Epithelial cell of prostate (primary cell): ENCODE measurements around the gene PDGFRA.

Experiments
- DNase-seq: peaks from one replicate; pipeline ENCODE4 v3.0.0-alpha.2; 2011; ENCODE audit warnings: low read depth, low spot score
- H3K27ac ChIP-seq: fragments of 450-650 bp; 2 replicates; pipeline ENCODE4 v1.5.1; 2017; ENCODE audit warnings: mild to moderate bottlenecking

Gene PDGFRA

DNA sequence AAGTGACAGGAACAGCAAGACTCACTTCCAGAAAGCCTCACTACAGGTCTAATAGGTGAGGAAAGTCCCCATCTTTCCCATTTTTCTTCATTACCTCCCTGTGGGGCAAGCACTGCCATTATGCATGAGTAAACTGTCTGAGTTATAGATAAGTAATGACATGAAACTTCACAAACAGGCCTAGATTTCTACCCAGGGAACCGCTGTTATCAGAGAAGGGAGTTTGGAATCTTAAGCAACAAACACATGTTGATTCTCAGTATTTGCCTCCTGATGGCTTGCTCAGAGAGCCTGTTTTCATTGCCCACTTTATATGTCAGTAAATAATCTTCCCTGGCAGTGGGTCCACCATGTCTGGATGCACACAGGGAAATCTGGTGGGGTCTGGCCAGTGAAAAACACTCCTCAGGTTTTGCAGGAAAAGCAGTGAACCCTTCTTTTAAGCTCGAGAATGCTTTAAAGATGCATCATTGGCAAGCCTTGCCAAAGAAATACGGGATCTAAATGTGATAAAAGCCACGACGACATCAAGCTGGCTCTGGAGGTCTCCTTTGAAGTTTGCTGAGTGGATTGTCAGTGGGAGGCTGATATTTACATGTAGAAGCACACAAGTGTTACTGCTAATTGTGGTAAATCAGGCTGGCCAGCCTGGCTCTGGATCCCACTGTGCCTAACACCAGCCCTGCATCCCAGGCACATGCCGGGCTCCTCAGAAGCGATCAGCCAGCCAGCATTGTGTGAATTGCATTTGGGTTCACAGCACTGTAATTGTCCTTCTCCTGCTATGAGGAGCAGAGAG lies 25.2 kb downstream of the PDGFRA start:
- H3K27ac ChIP-seq = no peak overlapping the region
- no peak for DNase-seq

DNA sequence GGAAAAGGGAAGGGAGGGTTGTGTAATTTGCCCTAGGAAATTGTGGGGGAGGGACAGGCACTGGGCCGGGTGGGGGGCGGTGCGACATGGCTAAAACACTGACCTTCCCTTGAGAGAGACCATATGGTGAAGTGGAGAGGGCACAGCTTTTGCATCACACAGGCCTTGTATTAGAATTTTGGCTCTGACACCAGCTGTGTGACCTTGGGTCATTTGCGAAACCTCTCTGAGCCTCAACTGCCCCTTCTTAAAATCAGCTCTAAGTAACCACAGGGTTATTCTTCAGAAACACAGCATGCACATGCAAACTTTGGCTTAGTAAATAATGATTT lies 25.8 kb downstream of the PDGFRA start:
- H3K27ac ChIP-seq = no peak overlapping the region
- DNase-seq = no peak

DNA sequence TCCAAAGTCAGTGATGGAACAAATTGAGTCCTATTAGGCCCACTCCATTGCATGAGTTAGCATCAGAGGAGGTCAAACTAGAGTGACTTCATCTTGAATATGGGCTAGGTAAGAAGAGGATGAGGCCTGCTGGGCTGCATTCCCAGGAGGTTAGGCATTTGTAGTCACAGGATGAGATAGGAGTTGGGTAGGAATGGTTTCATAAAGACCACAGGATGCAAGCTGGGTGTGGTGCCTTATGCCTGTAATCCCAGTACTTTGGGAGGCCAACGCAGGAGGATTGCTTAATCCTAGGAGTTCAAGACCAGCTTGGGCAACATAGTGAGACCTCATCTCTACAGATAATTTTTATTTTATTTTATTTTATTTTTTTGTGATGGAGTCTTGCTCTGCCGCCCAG lies 26.8 kb downstream of the PDGFRA start:
- no peak for DNase-seq
- no peak overlapping the region for H3K27ac ChIP-seq

DNA sequence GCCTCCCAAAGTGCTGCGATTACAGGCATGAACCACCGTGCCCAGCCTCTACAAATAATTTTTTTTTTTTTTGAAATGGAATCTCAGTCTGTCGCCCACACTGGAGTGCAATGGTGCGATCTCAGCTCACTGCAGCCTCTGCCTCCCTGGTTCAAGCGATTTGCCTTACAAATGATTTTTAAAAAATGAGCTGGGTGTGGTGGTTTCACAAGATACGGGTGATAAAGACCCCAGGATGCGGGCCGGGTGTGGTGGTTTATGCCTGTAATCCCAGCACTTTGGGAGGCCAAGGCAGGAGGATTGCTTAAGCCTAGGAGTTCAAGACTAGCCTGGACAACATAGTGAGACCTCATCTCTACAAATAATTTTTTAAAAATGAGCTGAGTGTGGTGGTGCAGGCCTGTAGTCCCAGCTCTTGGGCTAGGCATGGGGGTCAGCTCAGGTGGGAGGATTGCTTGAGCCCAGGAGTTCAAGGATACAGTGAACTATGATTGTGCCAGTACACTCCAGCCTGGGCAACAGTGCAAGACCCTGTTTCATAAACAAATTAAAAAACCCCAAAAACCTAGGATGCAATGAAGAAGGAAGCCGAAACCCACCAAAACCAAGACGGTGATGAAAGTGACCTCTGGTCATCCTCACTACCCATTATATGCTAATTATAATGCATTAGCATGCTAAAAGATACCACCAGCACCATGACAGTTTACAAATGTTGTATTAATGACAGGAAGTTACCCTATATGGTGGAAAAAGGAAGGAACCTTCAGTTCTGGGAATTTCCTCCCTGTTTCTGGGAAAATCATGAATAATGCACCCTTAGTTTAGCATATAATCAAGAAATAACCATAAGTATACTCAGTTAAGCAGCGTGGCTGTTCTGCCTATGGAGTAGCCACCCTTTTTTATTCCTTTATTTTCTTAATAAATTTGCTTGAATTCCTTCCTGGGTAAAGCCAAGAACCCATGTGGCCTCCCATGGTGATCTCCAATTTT lies 27.7 kb downstream of the PDGFRA start:
- no peak for DNase-seq
- no peak overlapping the region for H3K27ac ChIP-seq

DNA sequence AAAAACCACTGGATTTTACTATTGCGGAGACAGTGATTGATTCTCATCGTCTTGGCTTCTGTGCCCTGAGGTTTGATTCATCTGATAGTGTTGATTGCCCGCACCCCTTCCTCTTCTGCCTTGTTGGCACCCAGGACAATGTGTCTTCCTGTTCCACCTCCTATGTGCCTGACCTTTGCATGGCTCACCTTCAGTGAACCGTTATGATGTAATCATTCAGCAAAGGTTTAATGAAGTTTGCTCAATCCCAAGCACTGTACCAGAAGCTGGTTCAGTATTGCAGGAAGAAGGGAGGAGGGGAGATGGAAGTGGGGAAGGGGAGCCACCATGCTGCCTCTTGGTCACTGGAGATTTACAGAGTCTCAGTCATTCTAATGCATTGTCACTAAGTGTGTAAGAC lies 36.3 kb downstream of the PDGFRA start:
- DNase-seq = no peak
- no peak overlapping the region for H3K27ac ChIP-seq

DNA sequence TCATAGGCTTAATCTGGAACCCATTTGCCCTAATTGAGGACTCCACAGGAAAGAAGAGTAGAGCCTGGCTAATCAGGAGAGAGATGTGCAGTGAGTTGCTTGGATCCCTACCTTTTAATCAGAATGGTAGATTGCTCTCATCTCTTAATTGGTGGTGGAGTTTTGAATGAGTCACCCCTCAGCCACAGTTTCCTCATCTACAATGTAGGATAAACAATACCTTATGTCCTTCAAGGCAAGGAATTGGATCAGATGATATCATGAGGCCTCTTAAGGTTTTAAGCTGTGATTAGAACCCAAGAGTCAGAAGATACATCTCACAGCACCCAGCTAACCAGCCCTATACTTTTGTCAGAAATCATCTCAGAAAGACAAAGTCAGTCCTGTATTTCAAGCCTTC lies 39.1 kb downstream of the PDGFRA start:
- DNase-seq = no peak
- no peak overlapping the region for H3K27ac ChIP-seq

DNA sequence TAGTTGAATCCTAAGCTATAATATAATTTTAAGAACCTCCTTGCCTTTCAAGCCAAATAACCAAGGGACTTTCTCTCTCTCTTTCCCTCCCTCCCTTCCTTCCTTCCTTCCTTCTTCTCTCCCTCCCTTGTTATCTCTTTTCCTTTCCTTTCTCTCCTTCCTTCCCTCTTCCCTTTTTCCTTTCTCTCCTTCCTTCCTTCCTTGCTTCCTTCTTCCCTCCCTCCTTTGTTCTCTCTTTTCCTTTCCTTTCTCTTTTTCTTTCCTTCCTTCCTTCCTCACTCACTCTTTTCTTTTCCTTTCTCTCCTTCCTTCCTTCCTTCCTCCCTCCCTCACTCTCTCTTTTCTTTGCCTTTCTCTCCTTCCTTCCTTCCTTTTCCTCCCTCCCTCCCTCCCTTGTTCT lies 42.4 kb downstream of the PDGFRA start:
- no peak for DNase-seq
- H3K27ac ChIP-seq = no peak overlapping the region

DNA sequence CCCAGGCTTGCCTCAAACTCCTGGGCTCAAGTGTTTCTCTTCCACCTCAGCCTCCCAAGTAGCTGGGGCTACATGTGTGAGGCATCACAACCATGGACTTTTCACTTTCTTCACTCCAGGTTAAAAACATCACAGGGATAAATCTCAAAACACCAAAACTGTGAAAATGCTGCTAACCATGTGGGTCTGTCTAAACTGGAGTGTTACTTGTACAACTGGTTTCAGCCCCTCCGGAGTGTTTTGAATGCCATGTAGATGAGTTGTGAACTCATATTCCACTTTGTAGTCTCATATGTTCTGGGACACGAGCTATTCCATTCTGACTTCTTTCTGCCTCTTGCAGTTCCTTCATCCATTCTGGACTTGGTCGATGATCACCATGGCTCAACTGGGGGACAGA lies 43.0 kb downstream of the PDGFRA start:
- DNase-seq = no peak
- no peak overlapping the region for H3K27ac ChIP-seq

DNA sequence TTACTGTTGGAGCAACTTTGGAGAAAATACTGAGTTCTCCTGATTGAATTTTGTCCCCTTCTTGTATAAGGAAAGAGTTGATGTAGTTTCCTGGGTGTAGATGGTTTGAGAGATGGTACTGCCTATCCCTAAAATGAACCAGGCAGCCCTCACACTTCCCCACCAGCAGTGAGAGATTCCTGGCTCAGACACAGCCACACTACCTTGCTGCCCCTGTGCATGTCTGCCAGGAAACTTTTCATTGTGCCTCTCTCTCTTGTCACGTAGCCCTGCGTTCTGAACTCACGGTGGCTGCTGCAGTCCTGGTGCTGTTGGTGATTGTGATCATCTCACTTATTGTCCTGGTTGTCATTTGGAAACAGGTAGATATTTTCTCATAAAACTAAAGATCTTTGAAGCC lies 45.2 kb downstream of the PDGFRA start:
- DNase-seq = no peak
- H3K27ac ChIP-seq = no peak overlapping the region

DNA sequence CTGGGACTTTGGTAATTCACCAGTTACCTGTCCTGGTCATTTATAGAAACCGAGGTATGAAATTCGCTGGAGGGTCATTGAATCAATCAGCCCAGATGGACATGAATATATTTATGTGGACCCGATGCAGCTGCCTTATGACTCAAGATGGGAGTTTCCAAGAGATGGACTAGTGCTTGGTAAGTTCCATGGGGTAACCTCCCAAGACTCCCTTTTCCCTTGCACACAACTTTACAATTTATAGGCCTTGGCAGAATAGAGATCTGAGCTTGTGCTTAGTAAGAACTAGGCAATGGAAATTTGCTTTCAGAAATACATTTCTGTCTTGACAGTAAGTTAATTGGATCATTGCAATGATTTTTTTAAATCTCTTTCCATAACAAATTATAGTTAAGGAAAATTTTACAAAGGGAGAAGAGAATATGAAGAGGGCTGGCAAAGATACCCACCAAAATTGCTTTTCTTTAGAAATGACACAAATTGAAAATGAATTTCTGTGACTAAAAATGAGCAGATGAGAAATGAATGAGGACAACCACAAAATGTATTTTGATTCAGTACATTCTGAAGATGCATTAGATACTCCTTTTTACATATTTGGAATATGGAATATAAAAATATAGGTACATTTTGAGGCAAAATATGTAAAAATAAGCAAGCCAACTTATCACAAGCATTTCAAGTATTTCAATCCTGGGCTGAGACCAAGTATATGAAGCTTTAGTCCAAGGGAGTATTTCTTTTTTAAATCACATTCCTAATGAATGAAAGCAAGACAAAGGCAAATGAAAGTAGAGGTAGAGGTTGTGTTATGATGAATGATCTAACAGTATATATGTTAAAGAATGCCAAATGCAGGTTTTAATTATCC lies 45.9 kb downstream of the PDGFRA start:
- DNase-seq = no peak
- H3K27ac ChIP-seq = no peak overlapping the region

DNA sequence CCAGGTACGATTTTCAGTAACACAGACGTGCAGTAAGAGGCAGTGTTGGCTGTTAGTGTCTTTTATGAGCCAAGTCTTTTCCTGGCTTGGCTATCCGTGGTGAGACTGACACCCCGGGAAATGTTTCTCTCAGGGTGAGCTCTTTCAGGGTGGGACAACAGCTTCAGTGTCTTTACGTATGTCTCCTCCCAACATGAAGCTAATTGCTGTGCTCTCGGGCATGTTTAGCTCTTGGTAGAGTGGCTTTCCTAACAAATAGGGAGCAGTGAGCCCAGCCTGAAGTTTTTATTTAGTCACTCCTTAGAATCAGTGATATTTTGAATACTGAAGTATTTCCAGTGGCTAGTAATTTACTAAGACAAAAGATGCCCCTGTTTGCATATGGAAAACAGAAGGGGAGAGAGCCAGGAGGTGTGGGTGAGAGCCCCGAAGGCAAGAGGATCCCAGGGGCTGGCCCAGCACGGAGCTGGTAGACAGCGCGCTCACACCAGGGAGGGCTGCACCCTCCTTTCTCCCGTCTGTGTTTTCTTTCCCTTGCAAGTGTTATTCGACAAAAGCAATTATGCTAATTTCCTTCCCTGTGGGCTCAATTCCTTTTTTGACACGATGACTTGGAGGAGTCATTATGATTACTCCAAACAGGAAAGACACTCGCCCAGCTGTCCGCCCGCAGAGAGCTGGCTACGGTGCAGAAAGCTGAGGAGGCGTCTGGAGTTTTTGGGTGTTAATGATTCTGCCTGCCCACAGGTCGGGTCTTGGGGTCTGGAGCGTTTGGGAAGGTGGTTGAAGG lies 47.7 kb downstream of the PDGFRA start:
- no peak for DNase-seq
- peak overlapping the region; percentile 30 for H3K27ac ChIP-seq

DNA sequence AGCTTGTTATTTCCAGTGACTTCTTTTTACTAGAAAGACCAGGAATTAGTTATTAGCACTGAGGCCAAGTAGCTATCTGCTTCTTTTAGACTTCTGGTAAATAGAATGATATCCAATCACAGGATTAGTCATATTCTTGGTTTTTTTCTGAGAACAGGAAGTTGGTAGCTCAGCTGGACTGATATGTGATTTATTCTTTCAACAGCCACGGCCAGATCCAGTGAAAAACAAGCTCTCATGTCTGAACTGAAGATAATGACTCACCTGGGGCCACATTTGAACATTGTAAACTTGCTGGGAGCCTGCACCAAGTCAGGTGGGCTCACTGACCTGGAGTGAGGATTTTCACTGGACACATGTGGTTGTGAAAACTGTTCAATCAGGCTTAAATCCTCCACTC lies 48.6 kb downstream of the PDGFRA start:
- H3K27ac ChIP-seq = peak overlapping the region; percentile 30
- peak; percentile 62 for DNase-seq

DNA sequence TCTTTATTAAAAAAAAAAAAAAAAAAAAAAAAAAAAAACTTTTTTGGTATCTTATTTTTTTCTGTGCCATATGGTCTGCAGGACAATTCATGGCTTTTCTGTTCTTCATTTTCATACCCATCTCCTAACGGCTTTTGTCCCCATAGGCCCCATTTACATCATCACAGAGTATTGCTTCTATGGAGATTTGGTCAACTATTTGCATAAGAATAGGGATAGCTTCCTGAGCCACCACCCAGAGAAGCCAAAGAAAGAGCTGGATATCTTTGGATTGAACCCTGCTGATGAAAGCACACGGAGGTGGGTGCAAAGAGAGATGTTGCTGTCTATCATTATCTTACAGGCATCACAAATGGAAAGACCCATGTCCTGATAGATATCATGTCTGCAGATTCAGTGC lies 49.1 kb downstream of the PDGFRA start:
- DNase-seq = no peak
- peak overlapping the region; percentile 30 for H3K27ac ChIP-seq

DNA sequence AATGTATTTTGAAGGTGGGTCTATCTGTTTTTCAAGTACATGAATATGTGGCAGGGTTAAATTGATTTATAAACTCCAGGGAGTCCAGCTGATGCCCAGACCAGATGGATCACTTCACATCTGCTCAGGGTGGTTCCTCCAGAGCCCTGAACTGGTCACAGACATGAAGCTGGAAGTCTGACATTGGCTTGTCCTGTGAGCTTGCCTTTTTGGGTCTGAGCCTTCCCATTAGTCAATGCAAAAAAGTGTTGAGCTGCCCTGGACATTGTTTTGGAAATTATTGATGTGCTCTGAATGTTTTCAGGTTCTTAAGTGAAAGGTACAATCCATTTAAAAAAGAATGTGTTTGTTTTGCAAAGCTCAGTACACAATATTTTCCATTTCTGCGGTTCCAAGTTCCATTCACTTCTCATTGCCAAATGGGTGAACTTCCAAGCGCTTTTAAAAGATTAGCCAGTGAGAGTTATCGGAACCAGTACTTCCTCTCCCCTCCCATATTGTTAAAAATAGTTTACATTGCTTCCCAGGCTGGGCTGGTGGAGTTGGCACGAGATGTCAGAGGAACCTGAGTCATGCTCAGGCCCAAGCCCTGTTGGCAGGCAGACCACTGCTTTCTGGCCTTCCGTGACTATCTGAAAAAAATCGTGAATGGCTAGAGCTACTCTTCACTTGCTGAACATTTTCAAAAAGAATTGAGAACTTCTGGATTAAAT lies 52.1 kb downstream of the PDGFRA start:
- peak; percentile 37 for DNase-seq
- H3K27ac ChIP-seq = peak overlapping the region; percentile 25

DNA sequence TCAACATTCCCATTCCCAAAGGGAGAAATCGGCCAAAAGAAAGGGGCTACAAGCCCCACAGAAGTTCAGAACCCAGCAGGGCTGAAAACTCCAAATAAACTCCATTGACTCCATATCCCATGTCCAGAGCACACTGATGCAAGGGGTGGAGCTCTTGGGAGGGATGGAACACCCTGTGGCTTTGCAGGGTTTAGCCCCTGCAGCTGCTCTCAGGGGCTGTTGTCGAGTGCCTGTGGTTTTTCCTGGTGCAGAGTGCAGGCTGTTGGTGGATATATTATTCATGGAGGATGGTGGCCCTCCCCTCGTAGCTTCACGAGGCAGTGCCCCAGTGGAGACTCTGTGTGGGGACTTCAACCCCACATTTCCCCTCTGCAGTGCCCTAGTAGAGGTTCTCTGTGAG lies 53.7 kb downstream of the PDGFRA start:
- no peak for DNase-seq
- no peak overlapping the region for H3K27ac ChIP-seq

DNA sequence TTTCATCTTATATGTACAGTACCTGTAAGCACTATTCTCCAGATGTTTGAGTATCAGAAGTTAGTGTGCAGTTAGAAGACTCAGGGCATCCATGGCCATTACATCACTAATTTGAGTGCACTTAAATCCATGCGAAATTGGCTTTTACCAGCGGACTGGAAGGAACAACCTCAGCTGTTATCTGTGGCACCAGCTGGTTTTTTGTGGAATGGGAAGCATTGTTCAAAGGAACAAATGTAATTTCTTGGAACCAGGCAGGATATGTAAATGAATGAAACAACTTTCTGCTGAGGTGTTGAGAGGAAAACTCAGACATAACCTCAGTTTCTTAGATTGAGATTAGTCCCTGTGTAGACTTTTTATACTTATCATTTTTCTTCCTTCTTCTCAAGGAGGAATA lies 60.2 kb downstream of the PDGFRA start:
- no peak overlapping the region for H3K27ac ChIP-seq

DNA sequence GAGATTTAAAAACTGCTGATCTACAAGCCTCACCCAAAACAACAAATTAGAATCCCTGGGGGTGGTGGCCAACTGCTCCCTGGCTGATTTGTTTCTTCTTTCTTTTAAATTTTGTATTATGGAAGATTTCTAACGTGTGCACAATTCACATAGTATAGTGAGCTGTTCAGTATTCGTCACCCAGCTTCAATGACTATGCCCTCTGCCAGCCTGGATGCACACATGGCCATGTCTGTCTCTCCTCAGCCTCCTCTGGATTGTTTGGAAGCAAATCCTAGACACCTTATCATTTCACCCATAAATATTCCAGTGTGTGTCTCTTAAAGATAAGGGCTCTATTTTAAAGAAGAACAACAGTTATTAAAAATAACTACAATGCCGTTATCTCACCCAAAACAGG lies 61.9 kb downstream of the PDGFRA start:
- no peak for DNase-seq
- no peak overlapping the region for H3K27ac ChIP-seq

More for the DNA sequence above, 60.2 kb downstream of the PDGFRA start:
- DNase-seq = no peak

DNA sequence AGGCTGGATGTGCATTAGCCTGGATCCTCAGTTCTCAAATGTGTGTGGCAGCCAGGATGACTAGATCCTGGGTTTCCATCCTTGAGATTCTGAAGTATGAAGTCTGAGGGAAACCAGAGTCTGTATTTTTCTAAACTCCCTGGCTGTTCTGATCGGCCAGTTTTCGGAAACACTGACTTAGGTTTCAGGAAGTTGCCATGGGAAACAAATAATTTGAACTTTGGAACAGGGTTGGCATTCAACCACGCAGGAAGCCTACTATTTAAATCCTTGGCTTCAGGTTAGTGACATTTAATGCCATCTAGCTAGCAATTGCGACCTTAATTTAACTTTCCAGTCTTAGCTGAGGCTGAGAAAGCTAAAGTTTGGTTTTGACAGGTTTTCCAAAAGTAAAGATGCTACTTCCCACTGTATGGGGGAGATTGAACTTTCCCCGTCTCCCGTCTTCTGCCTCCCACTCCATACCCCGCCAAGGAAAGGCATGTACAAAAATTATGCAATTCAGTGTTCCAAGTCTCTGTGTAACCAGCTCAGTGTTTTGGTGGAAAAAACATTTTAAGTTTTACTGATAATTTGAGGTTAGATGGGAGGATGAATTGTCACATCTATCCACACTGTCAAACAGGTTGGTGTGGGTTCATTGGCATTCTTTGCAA lies 67.6 kb downstream of the PDGFRA start:
- H3K27ac ChIP-seq = no peak overlapping the region
- DNase-seq = no peak

DNA sequence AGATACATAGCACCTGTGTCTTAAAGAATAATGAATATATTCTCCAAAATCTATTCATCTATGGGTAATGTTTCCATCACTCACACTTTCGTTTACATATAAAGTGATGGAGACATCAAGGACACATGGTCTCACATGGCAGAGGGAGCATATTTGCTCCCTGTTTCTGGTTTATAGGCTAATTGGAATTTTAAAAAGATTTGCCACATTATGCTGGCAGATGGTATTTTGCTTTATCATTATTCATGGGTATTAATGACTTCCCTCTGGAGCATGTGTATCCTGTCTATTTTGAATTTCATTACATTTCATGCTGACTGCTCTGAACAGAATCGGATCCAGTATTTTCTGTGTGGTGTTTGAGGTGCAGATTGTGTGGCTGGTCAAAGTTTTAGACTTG lies 79.0 kb downstream of the PDGFRA start:
- no peak overlapping the region for H3K27ac ChIP-seq
- no peak for DNase-seq
